DMS114 treated with DMSO at 0.1 percent for 48 hours (cell line): ENCODE results near the gene ANO7.
"Not testable (repeated sequence)": the region's sequence is repeated elsewhere in the genome, so short reads cannot be mapped to it uniquely, and the experiment has no call there.

ENCODE experiments used
- DNase-seq: peaks from one replicate; lab custom pipeline; 2025; ENCODE audit not compliant: unreplicated experiment; lab: John Stamatoyannopoulos, UW

Gene ANO7

GRCh38 chr2:241189856-241190201, 1.4 kb downstream of the ANO7 start:
- DNase-seq, result no peak

- no peak for DNase-seq
Observed at GRCh38 chr2:241190291-241190981, 2.0 kb downstream of the ANO7 start.

DNA sequence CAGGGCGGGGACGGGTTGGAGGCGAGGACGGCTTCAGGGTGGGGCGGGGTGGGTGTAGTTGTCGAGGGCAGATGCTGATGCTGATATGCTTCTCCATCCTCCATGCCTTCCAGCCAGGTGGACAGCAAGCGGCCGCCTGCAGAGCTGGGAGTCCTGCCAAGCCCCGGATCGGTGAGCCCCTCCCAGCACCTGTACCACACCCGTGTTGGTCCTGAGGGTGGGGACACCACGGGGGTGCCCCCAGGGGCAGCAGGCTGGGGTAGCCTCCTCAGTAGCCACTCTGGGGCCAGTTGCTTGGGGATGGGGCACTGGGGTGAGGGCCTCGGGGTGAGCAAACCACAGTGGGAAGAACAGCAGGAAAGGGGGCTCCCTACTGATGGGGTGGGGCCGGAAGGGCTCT, 2.6 kb downstream of the ANO7 start:
- DNase-seq, result no peak

DNA sequence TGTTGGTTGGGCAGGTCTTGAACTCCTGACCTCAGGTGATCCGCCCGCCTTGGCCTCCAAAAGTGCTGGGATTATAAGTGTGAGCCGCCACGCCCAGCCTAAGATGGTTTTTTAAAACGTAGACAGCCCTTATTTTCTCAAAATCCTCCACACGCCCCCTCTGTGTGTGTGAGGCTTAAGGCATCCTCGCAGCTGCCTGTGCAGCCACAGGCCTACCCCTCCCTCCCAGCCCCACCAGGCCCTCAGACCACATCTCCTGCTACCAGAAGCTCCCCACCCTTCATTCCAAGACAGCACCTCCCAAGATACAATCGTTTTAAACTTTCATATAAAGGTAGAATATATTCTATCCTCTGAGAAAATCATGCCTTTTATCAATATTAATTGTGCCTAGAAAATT, 4.8 kb downstream of the ANO7 start:
- DNase-seq, result no peak

DNA sequence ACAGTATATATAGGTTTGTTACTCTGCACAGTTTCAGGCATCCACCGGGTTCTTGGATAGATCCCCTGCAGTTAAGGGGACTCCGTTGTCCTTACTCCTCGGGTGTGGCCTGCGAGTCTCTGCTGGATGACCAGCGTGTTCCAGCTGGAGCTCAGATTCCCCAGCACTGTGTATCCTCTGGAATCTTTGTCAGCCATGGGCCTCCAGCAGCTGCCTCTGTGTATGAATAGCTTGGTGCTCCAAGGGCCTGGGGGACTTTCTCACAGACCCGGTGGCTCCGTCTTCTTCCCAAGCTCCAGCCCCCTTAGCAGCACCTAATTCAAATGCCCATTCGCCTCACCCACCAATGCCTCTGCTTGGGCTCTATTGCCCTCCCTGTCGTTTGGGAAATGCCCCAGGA, 6.3 kb downstream of the ANO7 start:
- no peak for DNase-seq

GRCh38 chr2:241195506-241196130, 7.1 kb downstream of the ANO7 start:
- no peak for DNase-seq

DNA sequence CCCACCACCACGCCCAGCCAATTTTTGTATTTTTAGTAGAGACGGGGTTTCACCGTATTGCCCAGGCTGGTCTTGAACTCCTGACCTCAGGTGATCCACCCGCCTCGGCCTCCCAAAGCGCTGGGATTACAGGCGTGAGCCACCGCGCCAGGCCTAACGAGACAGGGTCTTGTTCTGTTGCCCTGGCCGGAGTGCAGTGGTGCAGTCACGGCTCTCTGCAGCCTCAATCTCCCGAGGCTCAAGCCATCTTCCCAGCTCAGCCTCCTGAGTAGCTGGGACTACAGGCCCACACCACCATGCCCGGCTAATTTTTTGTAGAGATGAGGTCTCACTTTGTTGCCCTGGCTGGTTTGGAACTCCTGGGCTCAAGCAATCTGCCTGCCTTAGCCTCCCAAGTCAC, 8.8 kb downstream of the ANO7 start:
- not testable (repeated sequence) for DNase-seq

DNA sequence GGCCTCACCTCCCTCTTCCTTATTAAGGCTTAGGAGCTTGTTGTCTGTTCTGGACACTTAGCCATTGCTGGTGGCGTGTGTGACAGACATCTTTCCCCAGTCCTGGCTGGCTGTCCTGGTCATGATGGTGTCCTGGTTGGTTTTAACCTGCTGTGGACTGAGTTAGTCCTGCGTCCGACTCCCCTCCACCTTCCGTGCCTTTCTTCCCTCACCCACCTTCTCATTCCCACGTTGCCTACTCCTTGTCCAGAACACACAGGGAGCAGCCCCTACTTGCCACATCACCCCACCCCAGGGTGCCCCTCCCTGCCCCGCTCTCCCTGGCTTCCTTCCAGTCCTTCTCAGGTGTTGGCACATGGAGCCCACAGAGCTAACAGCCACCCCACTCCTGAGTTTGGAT, 9.5 kb downstream of the ANO7 start:
- DNase-seq, result no peak

DNA sequence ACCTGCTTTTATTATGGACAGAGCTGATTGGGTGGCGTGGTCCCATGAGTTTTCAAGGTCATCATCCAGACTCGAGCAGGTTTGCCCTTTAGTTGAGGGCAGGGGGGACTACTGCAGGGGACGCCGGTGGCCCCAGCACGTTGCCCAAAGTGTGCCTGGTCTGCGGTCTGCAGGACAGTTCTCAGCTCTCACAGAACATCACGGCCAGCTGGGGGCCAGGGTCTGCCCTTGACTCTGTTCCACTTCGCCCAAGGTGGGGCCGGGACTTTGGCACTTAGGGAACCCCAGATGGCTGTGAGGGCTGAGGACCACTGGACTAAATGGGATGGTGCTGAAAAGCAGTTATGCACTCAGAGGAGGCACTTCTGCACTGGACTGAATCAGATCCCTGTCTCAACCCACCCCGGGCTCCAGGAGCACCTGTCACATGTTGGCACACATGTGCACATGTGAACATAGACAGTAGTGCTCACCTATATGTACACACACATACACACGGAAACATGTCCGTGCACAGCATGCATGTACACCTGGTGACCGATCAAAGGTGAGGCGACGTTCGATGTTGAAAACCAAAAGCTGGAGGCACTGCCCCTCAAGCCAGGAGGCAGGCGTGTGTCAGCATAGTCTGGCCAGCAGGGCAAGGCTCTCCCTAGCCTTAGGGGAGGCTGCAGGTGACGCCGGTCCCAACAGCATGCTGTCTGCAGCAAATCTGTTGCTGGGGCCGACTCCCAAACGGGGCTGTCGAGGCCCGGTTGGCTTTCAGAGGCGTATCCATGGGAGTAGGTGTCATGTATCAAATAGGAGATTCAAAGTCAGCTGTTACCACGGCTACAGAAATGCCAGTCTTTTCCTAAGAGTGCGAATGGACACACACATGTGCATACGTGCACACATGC, 10.2 kb downstream of the ANO7 start:
- DNase-seq, result no peak

DNA sequence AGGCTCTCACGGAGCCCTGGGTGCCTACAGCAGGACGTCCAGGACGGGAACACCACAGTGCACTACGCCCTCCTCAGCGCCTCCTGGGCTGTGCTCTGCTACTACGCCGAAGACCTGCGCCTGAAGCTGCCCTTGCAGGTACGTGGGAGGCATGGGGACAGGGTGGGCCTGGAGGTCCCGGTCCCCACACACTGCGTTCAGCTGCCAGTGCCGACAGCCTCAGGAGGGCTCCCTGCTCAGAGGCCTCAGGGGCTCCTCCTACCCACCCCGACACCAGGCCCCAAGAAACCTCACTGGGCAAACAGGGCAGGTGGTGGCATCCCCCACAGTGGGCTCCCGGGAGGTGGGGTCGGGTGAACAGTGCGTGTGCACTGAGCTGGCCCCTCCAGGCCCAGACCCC, 10.8 kb downstream of the ANO7 start:
- no peak for DNase-seq

- no peak for DNase-seq
Observed at GRCh38 chr2:241199897-241200821, 11.7 kb downstream of the ANO7 start.

- DNase-seq, result no peak
Observed at GRCh38 chr2:241200822-241201395, 12.4 kb downstream of the ANO7 start.

DNA sequence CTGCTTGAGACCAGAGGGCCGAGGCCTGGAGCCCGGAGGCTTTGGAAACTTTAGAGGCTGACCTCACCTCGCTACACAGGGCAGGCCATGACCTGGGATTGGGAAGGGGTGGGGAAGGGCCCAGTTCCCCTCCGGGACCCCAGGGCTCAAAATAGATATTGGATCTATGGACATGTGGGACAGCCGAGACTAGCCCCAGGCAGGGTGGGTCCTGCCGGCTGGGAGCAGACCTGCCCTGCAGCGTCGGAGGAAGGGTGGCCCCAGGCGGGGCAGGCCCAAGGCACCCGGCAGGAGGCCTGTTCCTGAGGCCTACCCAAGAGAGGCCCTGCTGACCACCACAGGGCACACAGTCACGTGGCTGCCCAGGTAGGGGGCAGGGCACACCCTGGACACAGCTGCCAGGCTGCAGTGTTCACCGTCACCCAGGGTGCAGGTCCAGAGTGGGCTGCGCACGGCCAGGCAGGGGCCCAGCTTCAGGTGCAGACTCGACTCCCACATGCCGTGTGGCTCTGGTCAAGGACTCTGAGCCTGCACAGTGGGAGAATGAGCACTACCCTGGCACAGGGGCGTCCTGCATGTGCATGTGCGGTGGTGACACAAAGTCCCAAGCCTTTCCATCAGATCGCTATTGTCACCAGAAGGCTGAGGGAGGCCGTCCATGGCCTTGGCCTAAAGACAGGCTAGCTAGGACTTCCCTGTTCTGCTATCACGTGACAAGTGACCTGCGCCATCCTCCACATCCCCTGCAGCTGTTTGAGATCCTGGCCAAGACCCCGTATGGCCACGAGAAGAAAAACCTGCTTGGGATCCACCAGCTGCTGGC, 13.2 kb downstream of the ANO7 start:
- no peak for DNase-seq

DNA sequence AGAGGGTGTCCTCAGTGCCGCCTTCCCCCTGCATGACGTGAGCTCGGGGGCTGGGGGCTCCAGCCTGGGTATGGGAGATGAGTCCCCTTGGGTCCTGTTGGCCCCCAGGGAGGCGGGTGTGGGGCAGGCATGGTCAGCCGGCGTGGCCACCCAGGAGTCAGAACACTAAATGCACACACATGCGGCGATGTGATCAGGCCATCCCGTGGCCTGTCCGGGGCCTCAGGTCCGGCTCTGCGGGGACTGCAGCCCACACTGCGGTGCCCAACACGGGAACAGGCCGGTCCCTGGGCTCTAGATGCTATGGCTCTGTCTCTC, 13.8 kb downstream of the ANO7 start:
- DNase-seq, result no peak

DNA sequence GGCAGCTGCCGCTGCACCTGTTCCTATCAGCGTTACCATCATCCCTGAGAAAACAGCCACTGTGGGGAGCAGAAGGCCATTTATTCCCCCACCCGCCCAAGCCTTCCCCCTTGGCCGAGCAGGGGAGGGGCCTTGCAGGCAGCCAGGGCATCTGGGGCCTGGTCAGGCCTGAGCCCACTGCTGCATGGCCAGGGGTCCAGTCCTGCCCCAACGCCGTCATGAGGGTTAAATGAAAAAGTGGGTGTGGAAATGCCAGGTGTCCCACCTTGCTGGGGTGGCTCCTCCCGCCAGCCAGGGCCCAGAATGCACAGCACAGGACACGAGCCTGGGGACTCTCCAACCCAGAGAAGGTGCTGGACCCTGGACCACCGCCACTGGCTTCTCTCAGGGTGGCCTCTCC, 14.2 kb downstream of the ANO7 start:
- no peak for DNase-seq

- no peak for DNase-seq
Observed at GRCh38 chr2:241203218-241204009, 14.9 kb downstream of the ANO7 start.

- DNase-seq, result no peak
Observed at GRCh38 chr2:241204010-241204384, 15.5 kb downstream of the ANO7 start.

DNA sequence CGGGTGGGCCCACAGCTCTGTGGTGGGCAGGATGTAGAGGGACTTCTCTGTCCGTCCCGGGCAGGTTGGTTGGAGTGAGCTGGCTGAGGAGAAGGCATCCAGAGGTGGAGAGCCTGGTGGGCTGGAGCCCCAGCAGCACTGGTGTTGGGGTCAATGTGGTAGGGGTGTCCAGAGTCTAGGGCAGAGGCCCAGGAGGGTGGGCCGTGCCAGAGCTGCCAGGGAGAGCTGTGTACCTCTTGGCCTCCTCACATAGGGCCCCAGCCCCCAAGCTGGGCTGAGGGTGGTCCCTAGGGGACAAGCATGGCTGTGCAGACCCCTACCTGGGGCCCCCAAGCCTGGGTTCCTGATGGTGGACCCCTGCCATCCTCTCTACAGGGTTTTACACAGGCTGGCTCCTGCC, 16.0 kb downstream of the ANO7 start:
- no peak for DNase-seq

GRCh38 chr2:241205086-241205485, 16.6 kb downstream of the ANO7 start:
- DNase-seq, result no peak
